Fibroblast of lung (primary cell): Measurements from ENCODE around the gene TENM4. TPM values are rescaled to one million over a fixed set of nuclear protein-coding genes. Genes with fewer than 3 reads are reported as not detected.

Experiments
- DNase-seq, 2 donors: peaks; one replicate each; pipeline versions ENCODE4 v3.0.0 to v3.0.0-alpha.2; 2010; ENCODE audit warnings: low read depth in 2 of 2
- H2AFZ ChIP-seq: 2 replicates; pipeline ENCODE4 v1.5.1; 2012; ENCODE audit warnings: low read length, control low read depth, inconsistent platforms
- H3K27ac ChIP-seq: 2 replicates; pipeline ENCODE4 v1.5.1; 2011; ENCODE audit warnings: low read length, control low read depth; ENCODE audit not compliant: insufficient read depth
- H3K27me3 ChIP-seq: 2 replicates; pipeline ENCODE4 v1.5.1; 2011; ENCODE audit warnings: mild to moderate bottlenecking, low read length; ENCODE audit not compliant: control insufficient read depth, insufficient read depth
- H3K36me3 ChIP-seq: 2 replicates; pipeline ENCODE4 v1.5.1; 2011; ENCODE audit warnings: low read length; ENCODE audit not compliant: control insufficient read depth, insufficient read depth
- H3K4me1 ChIP-seq: 2 replicates; pipeline ENCODE4 v1.5.1; 2011; ENCODE audit warnings: low read length; ENCODE audit not compliant: control insufficient read depth, insufficient read depth; ENCODE audit errors: extremely low read depth
- H3K4me2 ChIP-seq: 2 replicates; pipeline ENCODE4 v1.5.1; 2011; ENCODE audit warnings: low read length, control low read depth; ENCODE audit not compliant: insufficient read depth; ENCODE audit errors: extremely low read depth
- H3K4me3 ChIP-seq, 4 experiments: fragments of 200-600 bp in 1 of 4; sonication (generic) in 1 of 4; replicated peaks in 1 of 4; 2 replicates each; pipeline ENCODE4 v1.5.1; 2011 to 2016; ENCODE audit warnings: low read length in 4 of 4, low read depth in 3 of 4, mild to moderate bottlenecking in 3 of 4, control low read depth in 2 of 4, inconsistent platforms in 1 of 4, mixed read lengths in 1 of 4; ENCODE audit not compliant: insufficient read depth in 1 of 4; ENCODE audit errors: control extremely low read depth in 1 of 4
- H3K79me2 ChIP-seq: 2 replicates; pipeline ENCODE4 v1.5.1; 2012; ENCODE audit warnings: mild to moderate bottlenecking, low read length, inconsistent platforms; ENCODE audit not compliant: control insufficient read depth, insufficient read depth
- H3K9ac ChIP-seq: 2 replicates; pipeline ENCODE4 v1.5.1; 2011; ENCODE audit warnings: mild to moderate bottlenecking, low read length, control low read depth; ENCODE audit not compliant: insufficient read depth
- H3K9me3 ChIP-seq: 2 replicates; pipeline ENCODE4 v1.5.1; 2012; ENCODE audit warnings: low read depth, low read length; ENCODE audit not compliant: control insufficient read depth, insufficient read depth
- H4K20me1 ChIP-seq: 2 replicates; pipeline ENCODE4 v1.5.1; 2011; ENCODE audit warnings: low read length; ENCODE audit not compliant: control insufficient read depth, insufficient read depth; ENCODE audit errors: extremely low read depth
- EZH2 ChIP-seq: IDR thresholded peaks from 2 replicates; pipeline ENCODE4 v1.5.1; 2012; ENCODE audit warnings: low read length, control low read depth, mild to moderate bottlenecking; ENCODE audit errors: missing control alignments
- polyA plus RNA-seq, 2 donors: library from polyadenylated mRNA; depleted of rRNA in 1 of 2; stranded (reverse) in 1 of 2; unstranded in 1 of 2; fragments of >200 nt; gene quantifications; 2 replicates each; pipeline ENCODE4 v1.2.1, GENCODE V29; 2011 to 2012; ENCODE audit warnings: missing spikeins in 1 of 2
- total RNA-seq: library from RNA; depleted of rRNA; stranded (reverse); fragments of >200 nt; gene quantifications from 2 replicates; pipeline ENCODE4 v1.2.1, GENCODE V29; 2014
- TF ChIP-seq, protein P1 (sequence below), 2 donors: IDR thresholded peaks in 1 of 2; conservative IDR thresholded peaks in 1 of 2; 1 replicate in 1 of 2; 2 replicates in 1 of 2; pipeline ENCODE4 v1.5.1; 2011 to 2012; ENCODE audit warnings: low read length in 2 of 2, control low read depth in 1 of 2, inconsistent platforms in 1 of 2, low read depth in 1 of 2, mild to moderate bottlenecking in 1 of 2

TENM4 gene
- total and polyA plus RNA-seq, 2 donors (not counting 1 experiment from before 2014, with no cell fraction given), result 4.6 to 48.4 TPM

- Histone ChIP-seq H4K20me1 (no peaks in the 10 kb centered on the region), H3K27ac (no peak overlapping the region), H3K9ac (no peak overlapping the region), H3K79me2 (no peaks in the 10 kb centered on the region), H3K4me3 (no peak overlapping the region), H3K27me3 (no peaks in the 10 kb centered on the region), H3K36me3 (no peaks in the 10 kb centered on the region), H2AFZ (no peak overlapping the region), H3K4me1 (peaks cover 2% of the 10 kb centered on the region), H3K4me2 (no peak overlapping the region), H3K9me3 (no peaks in the 10 kb centered on the region)
- DNase-seq, result no peak
- TF ChIP-seq, protein P1, sequence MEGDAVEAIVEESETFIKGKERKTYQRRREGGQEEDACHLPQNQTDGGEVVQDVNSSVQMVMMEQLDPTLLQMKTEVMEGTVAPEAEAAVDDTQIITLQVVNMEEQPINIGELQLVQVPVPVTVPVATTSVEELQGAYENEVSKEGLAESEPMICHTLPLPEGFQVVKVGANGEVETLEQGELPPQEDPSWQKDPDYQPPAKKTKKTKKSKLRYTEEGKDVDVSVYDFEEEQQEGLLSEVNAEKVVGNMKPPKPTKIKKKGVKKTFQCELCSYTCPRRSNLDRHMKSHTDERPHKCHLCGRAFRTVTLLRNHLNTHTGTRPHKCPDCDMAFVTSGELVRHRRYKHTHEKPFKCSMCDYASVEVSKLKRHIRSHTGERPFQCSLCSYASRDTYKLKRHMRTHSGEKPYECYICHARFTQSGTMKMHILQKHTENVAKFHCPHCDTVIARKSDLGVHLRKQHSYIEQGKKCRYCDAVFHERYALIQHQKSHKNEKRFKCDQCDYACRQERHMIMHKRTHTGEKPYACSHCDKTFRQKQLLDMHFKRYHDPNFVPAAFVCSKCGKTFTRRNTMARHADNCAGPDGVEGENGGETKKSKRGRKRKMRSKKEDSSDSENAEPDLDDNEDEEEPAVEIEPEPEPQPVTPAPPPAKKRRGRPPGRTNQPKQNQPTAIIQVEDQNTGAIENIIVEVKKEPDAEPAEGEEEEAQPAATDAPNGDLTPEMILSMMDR (conservative IDR thresholded peaks at IDR 0.05 in 1 of 2, IDR thresholded peaks at IDR 0.05 in 1 of 2; ENCODE audit: low read depth in 1 of 2, low read length in 2 of 2), result no peak
- TF ChIP-seq EZH2, result no peak
These were observed 242.5 kb downstream of the TENM4 start for GRCh38 chr11:79198203-79198897.

GRCh38 chr11:79196950-79197349 is 243.9 kb downstream of the TENM4 start:
- no peak for DNase-seq

DNA sequence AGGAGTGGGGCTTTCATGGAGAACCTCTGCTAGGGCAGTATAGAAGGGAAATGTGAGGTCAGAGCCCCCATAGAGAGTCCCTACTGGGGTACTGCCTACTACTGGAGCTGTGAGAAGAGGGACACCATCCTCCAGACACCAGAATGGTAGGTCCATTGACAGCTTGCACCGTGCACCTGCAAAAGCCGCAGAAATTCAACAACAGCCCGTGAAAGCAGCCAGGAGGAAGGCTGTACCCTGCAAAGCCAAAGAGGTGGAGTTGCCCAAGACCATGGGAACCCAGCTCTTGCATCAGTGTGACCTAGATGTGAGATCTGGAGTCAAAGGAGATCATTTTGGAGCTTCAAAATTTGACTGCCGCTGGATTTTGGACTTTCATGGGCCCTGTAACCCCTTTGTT is 245.6 kb downstream of the TENM4 start:
- H3K9ac ChIP-seq, result no peak overlapping the region
- DNase-seq, result no peak
- no peaks in the 10 kb centered on the region for H4K20me1 ChIP-seq
- no peak overlapping the region for H3K4me2 ChIP-seq
- H3K9me3 ChIP-seq, result no peaks in the 10 kb centered on the region
- H3K4me1 ChIP-seq, result peaks cover 2% of the 10 kb centered on the region
- H2AFZ ChIP-seq, result no peak overlapping the region
- H3K27me3 ChIP-seq, result no peaks in the 10 kb centered on the region
- H3K27ac ChIP-seq, result no peak overlapping the region
- no peaks in the 10 kb centered on the region for H3K36me3 ChIP-seq
- TF ChIP-seq, protein P1 (conservative IDR thresholded peaks at IDR 0.05 in 1 of 2, IDR thresholded peaks at IDR 0.05 in 1 of 2; ENCODE audit: low read depth in 1 of 2, low read length in 2 of 2), result no peak
- TF ChIP-seq EZH2, result no peak
- H3K79me2 ChIP-seq, result no peaks in the 10 kb centered on the region
- H3K4me3 ChIP-seq, result no peak overlapping the region

More at GRCh38 chr11:79196950-79197349, 243.9 kb downstream of the TENM4 start:
- no peaks in the 10 kb centered on the region for H3K79me2 ChIP-seq
- no peaks in the 10 kb centered on the region for H3K9me3 ChIP-seq
- H3K4me1 ChIP-seq, result peaks cover 2% of the 10 kb centered on the region
- H3K4me3 ChIP-seq, result no peak overlapping the region
- H4K20me1 ChIP-seq, result no peaks in the 10 kb centered on the region
- no peak overlapping the region for H3K4me2 ChIP-seq
- H3K27me3 ChIP-seq, result no peaks in the 10 kb centered on the region
- no peak overlapping the region for H2AFZ ChIP-seq
- TF ChIP-seq, protein P1 (conservative IDR thresholded peaks at IDR 0.05 in 1 of 2, IDR thresholded peaks at IDR 0.05 in 1 of 2; ENCODE audit: low read depth in 1 of 2, low read length in 2 of 2), result no peak
- H3K27ac ChIP-seq, result no peak overlapping the region
- no peaks in the 10 kb centered on the region for H3K36me3 ChIP-seq
- H3K9ac ChIP-seq, result no peak overlapping the region
